GM12891 (cell line): Measurements from ENCODE around the gene RNF144A.

Source experiments
- PAX5 ChIP-seq: IDR thresholded peaks from 2 replicates; pipeline ENCODE4 v1.6.1; 2011; ENCODE audit warnings: low read length, moderate library complexity, mild to moderate bottlenecking; ENCODE audit not compliant: insufficient read depth, severe bottlenecking
- POLR2A ChIP-seq: IDR thresholded peaks from 2 replicates; pipeline ENCODE4 v1.6.1; 2011; ENCODE audit warnings: low read depth, low read length, control low read depth
- POLR2AphosphoS5 ChIP-seq: IDR thresholded peaks from 2 replicates; pipeline ENCODE4 v1.6.1; 2011; ENCODE audit warnings: low read depth, low read length, control low read depth
- POU2F2 ChIP-seq: IDR thresholded peaks from 2 replicates; pipeline ENCODE4 v1.6.1; 2011; ENCODE audit warnings: low read depth, mild to moderate bottlenecking, control low read depth, low read length, moderate library complexity
- SPI1 ChIP-seq: IDR thresholded peaks from 2 replicates; pipeline ENCODE4 v1.6.1; 2011; ENCODE audit warnings: low read depth, low read length, control low read depth
- TAF1 ChIP-seq: IDR thresholded peaks from 2 replicates; pipeline ENCODE4 v1.6.1; 2011; ENCODE audit warnings: low read depth, low read length, control low read depth

- no peak for TF ChIP-seq POLR2A
- TF ChIP-seq POLR2AphosphoS5 = no peak
- no peak for TF ChIP-seq POU2F2
- no peak for TF ChIP-seq TAF1
- TF ChIP-seq SPI1 = no peak
- no peak for TF ChIP-seq PAX5
Observed at GRCh38 chr2:7018767-7019166, 101.6 kb downstream of the RNF144A start.
